ENCODE data around the gene DYSF.
A peak's percentile ranks its signal among the peaks of the same experiment; 100 is the strongest.

Gene DYSF

GRCh38 chr2:71457123-71457915, 4.0 kb downstream of the DYSF start:
- no peak for DNase-seq

- DNase-seq = no peak
Observed at GRCh38 chr2:71457923-71458322, 4.6 kb downstream of the DYSF start.

GRCh38 chr2:71458413-71459083, 5.2 kb downstream of the DYSF start:
- DNase-seq = no peak

- no peak for DNase-seq
Observed at GRCh38 chr2:71459084-71459431, 5.7 kb downstream of the DYSF start.

- no peak for DNase-seq
Observed at GRCh38 chr2:71460056-71460455, 6.7 kb downstream of the DYSF start.

- no peak for DNase-seq
Observed at GRCh38 chr2:71460595-71461303, 7.4 kb downstream of the DYSF start.

GRCh38 chr2:71461304-71461671, 7.9 kb downstream of the DYSF start:
- DNase-seq = no peak

GRCh38 chr2:71462056-71462605, 8.8 kb downstream of the DYSF start:
- DNase-seq = no peak

- DNase-seq = no peak
Observed at GRCh38 chr2:71462641-71463341, 9.4 kb downstream of the DYSF start.

- DNase-seq = no peak
Observed at GRCh38 chr2:71463342-71463654, 9.9 kb downstream of the DYSF start.

- DNase-seq = no peak
Observed at GRCh38 chr2:71464389-71464788, 11.0 kb downstream of the DYSF start.

GRCh38 chr2:71465356-71465755, 12.0 kb downstream of the DYSF start:
- no peak for DNase-seq

GRCh38 chr2:71465961-71466300, 12.6 kb downstream of the DYSF start:
- no peak for DNase-seq

GRCh38 chr2:71466301-71467179, 13.2 kb downstream of the DYSF start:
- no peak for DNase-seq

- no peak for DNase-seq
Observed at GRCh38 chr2:71467180-71467815, 13.9 kb downstream of the DYSF start.

GRCh38 chr2:71468279-71469015, 15.1 kb downstream of the DYSF start:
- DNase-seq = no peak

GRCh38 chr2:71469403-71470398, 16.3 kb downstream of the DYSF start:
- no peak for DNase-seq

- peak; percentile 47 for DNase-seq
Observed at GRCh38 chr2:71471276-71471675, 17.9 kb downstream of the DYSF start.

GRCh38 chr2:71472019-71472418, 18.7 kb downstream of the DYSF start:
- DNase-seq = no peak

Data from NK-92 treated with Interleukin-12 subunit alpha and Interleukin-12 subunit beta, amount 100 ng/mL, for 24 hours (cell line).